OCI-LY1 (cell line): Measurements from ENCODE around the gene SORT1.

Source experiments
- CTCF ChIP-seq: fragments of 200-600 bp; sonication (generic), shearing (Covaris generic); IDR thresholded peaks from 2 replicates; pipeline ENCODE4 v1.5.1; 2017; ENCODE audit warnings: mild to moderate bottlenecking, antibody characterized with exemption, low read length, moderate library complexity, mixed read lengths
- EZH2 ChIP-seq: fragments of 200-600 bp; sonication (generic), shearing (Covaris generic); IDR thresholded peaks from 2 replicates; pipeline ENCODE4 v1.8.0; 2017; ENCODE audit warnings: borderline replicate concordance, mixed run types, mild to moderate bottlenecking, antibody characterized with exemption, low read length, moderate library complexity, mixed read lengths

- TF ChIP-seq CTCF (no peak), EZH2 (no peak)
Measured at GRCh38 chr1:109294481-109294880, 103.2 kb downstream of the SORT1 start.
